ENCODE data around the gene GRN.

GRN gene

DNA sequence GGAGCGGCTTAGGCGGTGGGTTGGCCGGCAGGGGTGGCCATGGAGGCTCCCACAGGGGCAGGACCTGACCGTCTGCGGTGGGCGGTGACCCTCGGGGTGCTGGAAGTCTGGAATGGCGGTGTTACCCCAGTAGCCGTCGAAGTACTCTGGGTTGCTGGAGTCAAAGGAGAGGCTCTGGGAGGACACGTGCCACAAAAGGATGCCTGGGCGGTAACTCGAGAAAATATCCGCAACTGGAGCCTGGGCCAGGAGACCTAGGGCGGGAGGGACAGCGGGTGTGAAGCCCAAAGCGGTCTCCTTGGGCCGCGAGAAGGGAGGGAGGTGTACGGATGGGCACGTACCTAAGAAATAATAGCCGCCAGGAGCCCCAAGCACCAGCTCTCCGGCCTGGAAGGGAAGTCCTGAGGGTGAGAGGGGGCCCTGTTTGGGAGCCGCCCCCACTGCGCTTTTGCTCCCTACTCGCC lies 39.8 kb downstream of the GRN start:
- TF ChIP-seq POLR2AphosphoS5 (IDR thresholded peaks at IDR 0.05; ENCODE audit: low read depth, low read length) (no peak), TAF1 (IDR thresholded peaks at IDR 0.05; ENCODE audit: borderline replicate concordance, insufficient read depth, low read length) (no peak), FOXP2 (optimal IDR thresholded peaks at IDR 0.05; ENCODE audit: borderline replicate concordance, extremely low read depth, extremely low read length, insufficient read depth) (no peak), SIN3A (IDR thresholded peaks at IDR 0.05; ENCODE audit: borderline replicate concordance, insufficient read depth, low read length) (no peak)
- TF ChIP-seq, protein P1, sequence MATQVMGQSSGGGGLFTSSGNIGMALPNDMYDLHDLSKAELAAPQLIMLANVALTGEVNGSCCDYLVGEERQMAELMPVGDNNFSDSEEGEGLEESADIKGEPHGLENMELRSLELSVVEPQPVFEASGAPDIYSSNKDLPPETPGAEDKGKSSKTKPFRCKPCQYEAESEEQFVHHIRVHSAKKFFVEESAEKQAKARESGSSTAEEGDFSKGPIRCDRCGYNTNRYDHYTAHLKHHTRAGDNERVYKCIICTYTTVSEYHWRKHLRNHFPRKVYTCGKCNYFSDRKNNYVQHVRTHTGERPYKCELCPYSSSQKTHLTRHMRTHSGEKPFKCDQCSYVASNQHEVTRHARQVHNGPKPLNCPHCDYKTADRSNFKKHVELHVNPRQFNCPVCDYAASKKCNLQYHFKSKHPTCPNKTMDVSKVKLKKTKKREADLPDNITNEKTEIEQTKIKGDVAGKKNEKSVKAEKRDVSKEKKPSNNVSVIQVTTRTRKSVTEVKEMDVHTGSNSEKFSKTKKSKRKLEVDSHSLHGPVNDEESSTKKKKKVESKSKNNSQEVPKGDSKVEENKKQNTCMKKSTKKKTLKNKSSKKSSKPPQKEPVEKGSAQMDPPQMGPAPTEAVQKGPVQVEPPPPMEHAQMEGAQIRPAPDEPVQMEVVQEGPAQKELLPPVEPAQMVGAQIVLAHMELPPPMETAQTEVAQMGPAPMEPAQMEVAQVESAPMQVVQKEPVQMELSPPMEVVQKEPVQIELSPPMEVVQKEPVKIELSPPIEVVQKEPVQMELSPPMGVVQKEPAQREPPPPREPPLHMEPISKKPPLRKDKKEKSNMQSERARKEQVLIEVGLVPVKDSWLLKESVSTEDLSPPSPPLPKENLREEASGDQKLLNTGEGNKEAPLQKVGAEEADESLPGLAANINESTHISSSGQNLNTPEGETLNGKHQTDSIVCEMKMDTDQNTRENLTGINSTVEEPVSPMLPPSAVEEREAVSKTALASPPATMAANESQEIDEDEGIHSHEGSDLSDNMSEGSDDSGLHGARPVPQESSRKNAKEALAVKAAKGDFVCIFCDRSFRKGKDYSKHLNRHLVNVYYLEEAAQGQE (IDR thresholded peaks at IDR 0.05; ENCODE audit: insufficient read depth in 1 of 2, low read depth in 2 of 2, low read length in 2 of 2), result no peak

GRCh38 chr17:44385287-44386181 lies 40.4 kb downstream of the GRN start:
- TF ChIP-seq SIN3A (IDR thresholded peaks at IDR 0.05; ENCODE audit: borderline replicate concordance, insufficient read depth, low read length) (no peak), TAF1 (IDR thresholded peaks at IDR 0.05; ENCODE audit: borderline replicate concordance, insufficient read depth, low read length) (no peak), POLR2AphosphoS5 (IDR thresholded peaks at IDR 0.05; ENCODE audit: low read depth, low read length) (no peak)
- TF ChIP-seq, protein P1 (IDR thresholded peaks at IDR 0.05; ENCODE audit: insufficient read depth in 1 of 2, low read depth in 2 of 2, low read length in 2 of 2), result no peak

DNA sequence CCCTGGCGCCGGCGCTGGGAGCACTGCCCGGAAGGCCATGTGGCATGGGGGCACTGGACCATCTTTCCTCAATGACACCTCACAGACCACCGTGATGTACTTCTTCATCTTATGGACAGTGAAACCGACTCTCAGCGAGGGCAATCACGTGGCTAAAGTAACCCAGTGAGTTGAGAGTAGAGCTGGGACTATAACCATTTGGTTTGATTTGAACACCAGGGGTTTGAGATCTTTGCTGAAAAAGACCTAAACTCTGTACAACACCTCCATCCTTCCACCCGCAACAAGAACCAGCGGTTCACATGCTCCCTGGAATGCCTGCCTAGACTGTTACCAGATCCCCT lies 41.1 kb downstream of the GRN start:
- TF ChIP-seq FOXP2 (optimal IDR thresholded peaks at IDR 0.05; ENCODE audit: borderline replicate concordance, extremely low read depth, extremely low read length, insufficient read depth), result no peak
- TF ChIP-seq, protein P1 (IDR thresholded peaks at IDR 0.05; ENCODE audit: insufficient read depth in 1 of 2, low read depth in 2 of 2, low read length in 2 of 2), result no peak
- no peak for TF ChIP-seq POLR2AphosphoS5 (IDR thresholded peaks at IDR 0.05; ENCODE audit: low read depth, low read length)
- no peak for TF ChIP-seq SIN3A (IDR thresholded peaks at IDR 0.05; ENCODE audit: borderline replicate concordance, insufficient read depth, low read length)
- no peak for TF ChIP-seq TAF1 (IDR thresholded peaks at IDR 0.05; ENCODE audit: borderline replicate concordance, insufficient read depth, low read length)

DNA sequence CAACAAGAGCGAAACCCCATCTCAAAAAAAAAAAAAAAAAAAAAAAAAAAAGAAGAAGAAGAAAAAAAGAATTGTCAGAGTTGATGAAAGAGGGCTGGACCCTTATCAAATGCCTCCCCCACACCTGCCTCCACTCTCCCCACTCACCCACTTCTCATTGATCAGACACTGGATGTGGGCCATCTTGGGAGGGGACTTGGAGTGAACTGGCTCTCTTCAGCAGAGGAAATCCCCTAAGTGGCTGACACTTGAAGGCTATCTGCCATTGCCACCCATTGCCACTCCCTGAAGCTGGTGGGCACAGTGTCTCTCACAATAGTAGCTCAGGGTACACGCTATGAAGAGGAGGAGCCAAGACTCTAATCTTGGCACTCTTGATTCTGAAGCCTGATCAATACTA lies 42.7 kb downstream of the GRN start:
- TF ChIP-seq, protein P1 (IDR thresholded peaks at IDR 0.05; ENCODE audit: insufficient read depth in 1 of 2, low read depth in 2 of 2, low read length in 2 of 2), result no peak
- TF ChIP-seq TAF1 (IDR thresholded peaks at IDR 0.05; ENCODE audit: borderline replicate concordance, insufficient read depth, low read length) (no peak), SIN3A (IDR thresholded peaks at IDR 0.05; ENCODE audit: borderline replicate concordance, insufficient read depth, low read length) (no peak), POLR2AphosphoS5 (IDR thresholded peaks at IDR 0.05; ENCODE audit: low read depth, low read length) (no peak), FOXP2 (optimal IDR thresholded peaks at IDR 0.05; ENCODE audit: borderline replicate concordance, extremely low read depth, extremely low read length, insufficient read depth) (no peak)

Measured in PFSK-1 (cell line).